Measurements from ENCODE around the gene TUBG2. TPM values are rescaled to one million over a fixed set of nuclear protein-coding genes. Genes with fewer than 3 reads are reported as not detected.

The TUBG2 gene
- total and polyA plus RNA-seq, 9 donors = 19.4 to 30.0 (median 22.9) TPM

DNA sequence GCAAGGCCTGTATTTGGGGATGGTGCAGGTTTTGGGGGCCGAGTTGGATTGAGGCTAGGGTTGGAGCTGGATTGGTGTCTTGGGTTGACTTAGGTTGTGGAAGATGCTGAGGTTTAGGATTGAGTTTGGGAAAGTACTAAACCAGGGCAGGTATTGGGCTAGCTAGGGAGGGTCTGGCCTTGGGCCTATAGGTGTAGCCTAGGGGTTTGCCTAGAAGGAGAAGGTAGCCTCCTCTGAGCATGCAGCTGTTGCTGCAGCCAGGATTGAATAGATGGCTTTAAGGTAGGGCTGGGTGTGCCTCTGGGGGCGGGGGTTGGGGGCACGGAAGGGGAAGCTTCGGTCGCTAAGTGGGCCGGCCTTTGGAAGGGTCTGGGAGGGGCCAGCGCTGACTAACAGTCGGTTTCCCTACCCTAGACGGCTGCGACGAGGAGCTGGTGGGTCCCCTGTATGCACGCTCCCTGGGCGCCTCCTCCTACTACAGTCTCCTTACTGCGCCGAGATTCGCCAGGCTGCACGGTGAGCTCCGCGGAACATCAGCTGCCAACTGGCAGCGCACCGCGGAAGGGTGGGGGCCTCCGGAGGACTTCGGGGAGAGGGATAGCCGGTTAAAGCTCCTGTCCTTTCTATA lies 24.4 kb downstream of the TUBG2 start:
- Histone ChIP-seq H3K36me3 (no peaks in the 10 kb centered on the region), H3K4me3 (peak overlapping the region; percentile 50), H3K4me1 (ENCODE audit: insufficient read depth) (peaks cover 14% of the 10 kb centered on the region), H3K27ac (peak overlapping the region in 1 of 2 donors; percentile 68), H3K9me3 (no peaks in the 10 kb centered on the region), H3K27me3 (no peaks in the 10 kb centered on the region)
- intact Hi-C loops (cut with DNase I) = loop anchor here in 2 of 4 donors (5.0 to 10.0 kb wide), 4 partner anchors 61 to 691 kb away; partner anchors contain the start of genes EZH1 (in 1 of the 2), PSMC3IP (in 1 of the 2), RETREG3 (in 1 of the 2) and TUBG1 (in 1 of the 2)
- no peak for TF ChIP-seq EP300 (IDR thresholded peaks at IDR 0.05)
- TF ChIP-seq, protein P1, sequence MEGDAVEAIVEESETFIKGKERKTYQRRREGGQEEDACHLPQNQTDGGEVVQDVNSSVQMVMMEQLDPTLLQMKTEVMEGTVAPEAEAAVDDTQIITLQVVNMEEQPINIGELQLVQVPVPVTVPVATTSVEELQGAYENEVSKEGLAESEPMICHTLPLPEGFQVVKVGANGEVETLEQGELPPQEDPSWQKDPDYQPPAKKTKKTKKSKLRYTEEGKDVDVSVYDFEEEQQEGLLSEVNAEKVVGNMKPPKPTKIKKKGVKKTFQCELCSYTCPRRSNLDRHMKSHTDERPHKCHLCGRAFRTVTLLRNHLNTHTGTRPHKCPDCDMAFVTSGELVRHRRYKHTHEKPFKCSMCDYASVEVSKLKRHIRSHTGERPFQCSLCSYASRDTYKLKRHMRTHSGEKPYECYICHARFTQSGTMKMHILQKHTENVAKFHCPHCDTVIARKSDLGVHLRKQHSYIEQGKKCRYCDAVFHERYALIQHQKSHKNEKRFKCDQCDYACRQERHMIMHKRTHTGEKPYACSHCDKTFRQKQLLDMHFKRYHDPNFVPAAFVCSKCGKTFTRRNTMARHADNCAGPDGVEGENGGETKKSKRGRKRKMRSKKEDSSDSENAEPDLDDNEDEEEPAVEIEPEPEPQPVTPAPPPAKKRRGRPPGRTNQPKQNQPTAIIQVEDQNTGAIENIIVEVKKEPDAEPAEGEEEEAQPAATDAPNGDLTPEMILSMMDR (IDR thresholded peaks at IDR 0.05) = no peak
- TF ChIP-seq POLR2A (IDR thresholded peaks at IDR 0.05) = no peak
- DNase-seq = peak in 3 of 5 donors; percentile 42 to 71 (median 51)
- WGBS, 3 donors = 9 to 24% (median 16%) methylated on average over 24 to 25 of the region's 25 CpGs

DNA sequence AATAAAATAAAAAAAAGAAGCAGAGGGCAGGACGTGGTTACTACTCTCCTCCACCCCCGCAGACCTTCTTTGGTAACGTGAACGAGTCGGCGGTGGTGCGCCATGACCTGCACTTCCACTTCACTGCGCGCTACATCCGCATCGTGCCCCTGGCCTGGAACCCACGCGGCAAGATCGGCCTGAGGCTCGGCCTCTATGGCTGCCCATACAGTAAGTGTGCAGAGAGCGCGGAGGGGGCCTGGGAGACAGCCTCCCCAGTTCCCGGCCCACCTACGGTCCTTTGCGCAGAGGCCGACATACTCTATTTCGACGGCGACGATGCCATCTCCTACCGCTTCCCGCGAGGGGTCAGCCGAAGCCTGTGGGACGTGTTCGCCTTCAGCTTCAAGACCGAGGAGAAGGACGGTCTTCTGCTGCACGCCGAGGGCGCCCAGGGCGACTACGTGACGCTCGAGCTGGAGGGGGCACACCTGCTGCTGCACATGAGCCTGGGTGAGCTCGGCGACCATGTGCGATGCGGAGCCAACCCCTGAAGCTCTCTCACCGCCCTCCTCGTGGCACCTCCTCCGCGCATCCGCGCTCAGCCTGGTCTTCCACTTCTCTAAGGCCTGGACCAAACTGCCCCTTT lies 26.0 kb downstream of the TUBG2 start:
- Histone ChIP-seq H3K4me1 (ENCODE audit: insufficient read depth) (peaks cover 8% of the 10 kb centered on the region), H3K4me3 (no peak overlapping the region), H3K9me3 (no peaks in the 10 kb centered on the region), H3K27ac (no peak overlapping the region), H3K27me3 (no peaks in the 10 kb centered on the region), H3K36me3 (no peaks in the 10 kb centered on the region)
- TF ChIP-seq POLR2A (IDR thresholded peaks at IDR 0.05) (no peak), EP300 (IDR thresholded peaks at IDR 0.05) (no peak)
- TF ChIP-seq, protein P1 (IDR thresholded peaks at IDR 0.05) = no peak
- 85 to 87% (median 87%) methylated on average over 50 of the region's 50 CpGs for WGBS, 3 donors
- intact Hi-C loops (cut with DNase I) = loop anchor here in 2 of 4 donors (5.0 to 10.0 kb wide), 4 partner anchors 60 to 690 kb away; partner anchors contain the start of genes EZH1 (in 1 of the 2), PSMC3IP (in 1 of the 2), RETREG3 (in 1 of the 2) and TUBG1 (in 1 of the 2)
- DNase-seq = peak in 2 of 5 donors; percentile 40 to 45

DNA sequence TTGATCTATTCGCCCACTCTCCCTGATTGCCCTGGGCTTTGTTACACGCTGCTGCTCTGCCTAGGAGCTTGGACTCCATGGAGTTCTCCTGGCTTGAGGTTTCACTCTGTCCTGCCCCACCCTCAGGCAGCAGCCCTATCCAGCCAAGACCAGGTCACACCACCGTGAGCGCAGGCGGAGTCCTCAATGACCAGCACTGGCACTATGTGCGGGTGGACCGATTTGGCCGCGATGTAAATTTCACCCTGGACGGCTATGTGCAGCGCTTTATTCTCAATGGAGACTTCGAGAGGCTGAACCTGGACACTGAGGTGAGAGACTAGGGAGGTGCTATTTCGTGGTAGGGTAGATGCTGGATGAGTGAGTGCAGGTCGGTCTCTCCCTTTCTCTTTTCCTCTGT lies 26.7 kb downstream of the TUBG2 start:
- H3K9me3 ChIP-seq = no peaks in the 10 kb centered on the region
- no peaks in the 10 kb centered on the region for H3K36me3 ChIP-seq
- no peaks in the 10 kb centered on the region for H3K27me3 ChIP-seq
- TF ChIP-seq POLR2A (IDR thresholded peaks at IDR 0.05) = no peak
- TF ChIP-seq EP300 (IDR thresholded peaks at IDR 0.05) = no peak
- TF ChIP-seq, protein P1 (IDR thresholded peaks at IDR 0.05) = no peak
- 84 to 88% (median 86%) methylated on average over 14 of the region's 14 CpGs for WGBS, 3 donors
- no peak overlapping the region for H3K27ac ChIP-seq
- DNase-seq = no peak
- no peak overlapping the region for H3K4me3 ChIP-seq
- intact Hi-C loops (cut with DNase I) = loop anchor here in 1 of 4 donors (10.0 kb wide), 2 partner anchors 59 to 689 kb away; partner anchors contain the start of gene EZH1
- peaks cover 6% of the 10 kb centered on the region for H3K4me1 ChIP-seq (ENCODE audit: insufficient read depth)

GRCh38 chr17:42686520-42687128 lies 27.5 kb downstream of the TUBG2 start:
- Histone ChIP-seq H3K4me1 (ENCODE audit: insufficient read depth) (peaks cover 6% of the 10 kb centered on the region), H3K27ac (no peak overlapping the region), H3K36me3 (no peaks in the 10 kb centered on the region), H3K4me3 (no peak overlapping the region), H3K27me3 (no peaks in the 10 kb centered on the region), H3K9me3 (no peaks in the 10 kb centered on the region)
- no peak for DNase-seq
- intact Hi-C loops (cut with DNase I) = loop anchor here in 1 of 4 donors (10.0 kb wide), 2 partner anchors 58 to 688 kb away; partner anchors contain the start of gene EZH1
- TF ChIP-seq EP300 (IDR thresholded peaks at IDR 0.05) = no peak
- no peak for TF ChIP-seq POLR2A (IDR thresholded peaks at IDR 0.05)
- TF ChIP-seq, protein P1 (IDR thresholded peaks at IDR 0.05) = no peak
- 83 to 84% (median 83%) methylated on average over 32 of the region's 32 CpGs for WGBS, 3 donors
